GM21576 (cell line): ENCODE measurements around the gene APOL3.
"Not testable (repeated sequence)": the region's sequence is repeated elsewhere in the genome, so short reads cannot be mapped to it uniquely, and the experiment has no call there.

ENCODE experiments used
- ATAC-seq: cut with Tn5 transposase; IDR thresholded peaks from one replicate; pipeline ENCODE4 v1.9.1; 2021; ENCODE audit warnings: mild to moderate bottlenecking, moderate library complexity; ENCODE audit not compliant: unreplicated experiment

The APOL3 gene, protein sequence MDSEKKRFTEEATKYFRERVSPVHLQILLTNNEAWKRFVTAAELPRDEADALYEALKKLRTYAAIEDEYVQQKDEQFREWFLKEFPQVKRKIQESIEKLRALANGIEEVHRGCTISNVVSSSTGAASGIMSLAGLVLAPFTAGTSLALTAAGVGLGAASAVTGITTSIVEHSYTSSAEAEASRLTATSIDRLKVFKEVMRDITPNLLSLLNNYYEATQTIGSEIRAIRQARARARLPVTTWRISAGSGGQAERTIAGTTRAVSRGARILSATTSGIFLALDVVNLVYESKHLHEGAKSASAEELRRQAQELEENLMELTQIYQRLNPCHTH

DNA sequence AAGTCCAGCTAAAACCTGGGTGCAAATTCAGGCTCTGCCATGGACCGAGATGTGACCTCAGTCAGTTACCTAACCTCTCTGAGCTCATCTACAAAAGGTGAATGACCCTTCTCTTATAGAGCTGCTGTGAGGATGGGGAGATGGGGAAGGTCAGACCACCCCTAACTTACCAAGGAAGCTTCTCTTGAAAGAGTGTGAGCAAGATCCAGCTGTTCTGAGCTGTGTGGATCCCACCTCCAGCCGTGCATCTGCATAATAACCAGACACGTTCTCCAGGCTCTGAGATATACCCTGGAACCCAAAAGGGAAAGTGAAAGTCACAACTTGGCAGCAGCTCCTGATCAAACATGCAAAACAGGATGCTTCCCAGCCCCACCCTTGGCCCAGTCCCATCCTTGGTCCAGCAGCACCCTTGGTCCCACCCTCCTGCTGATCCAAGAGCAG, at the start of gene APOL3:
Gene APOL3, minus strand, starts transcription at position 257 of the 444 bp plus-strand sequence. CDS start 11,700 bp downstream, outside the sequence.
- ATAC-seq = peak; percentile 39

DNA sequence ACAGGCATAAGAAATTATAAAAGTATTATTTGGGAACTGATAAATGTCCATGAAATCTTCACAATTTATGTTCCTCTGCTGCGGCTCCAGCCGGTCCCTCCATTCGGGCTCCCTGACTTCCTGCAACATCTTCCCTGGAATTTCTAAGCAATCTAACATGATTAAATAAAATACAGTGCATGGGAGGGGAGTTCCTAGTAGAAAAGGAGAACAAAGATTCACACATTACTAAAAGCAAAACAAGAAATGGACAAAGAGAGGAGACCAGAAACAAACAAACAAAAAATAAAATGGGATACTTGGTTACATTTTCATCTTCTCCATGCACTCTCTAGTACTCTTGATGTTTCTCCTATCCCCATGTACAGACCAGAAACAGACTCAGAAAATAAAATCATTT, 49.7 kb upstream of the APOL3 start:
- no peak for ATAC-seq

DNA sequence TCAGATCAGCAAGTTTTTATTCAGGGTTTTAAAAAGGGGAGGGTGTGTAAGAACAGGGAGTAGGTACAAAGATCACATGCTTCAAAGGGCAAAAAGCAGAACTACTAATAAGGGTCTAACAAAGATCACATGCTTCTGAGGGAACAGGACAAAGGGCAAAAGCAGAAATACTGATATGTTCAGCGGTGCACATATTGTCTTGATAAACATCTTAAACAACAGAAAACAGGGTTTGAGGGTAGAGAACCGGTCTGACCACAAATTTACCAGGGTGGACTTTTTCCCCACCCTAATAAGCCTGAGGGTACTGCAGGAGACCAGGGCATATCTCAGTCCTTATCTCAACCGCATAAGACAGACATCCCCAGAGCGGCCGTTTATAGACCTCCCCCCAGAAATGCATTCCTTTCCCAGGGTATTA, 48.9 kb upstream of the APOL3 start:
- not testable (repeated sequence) for ATAC-seq

DNA sequence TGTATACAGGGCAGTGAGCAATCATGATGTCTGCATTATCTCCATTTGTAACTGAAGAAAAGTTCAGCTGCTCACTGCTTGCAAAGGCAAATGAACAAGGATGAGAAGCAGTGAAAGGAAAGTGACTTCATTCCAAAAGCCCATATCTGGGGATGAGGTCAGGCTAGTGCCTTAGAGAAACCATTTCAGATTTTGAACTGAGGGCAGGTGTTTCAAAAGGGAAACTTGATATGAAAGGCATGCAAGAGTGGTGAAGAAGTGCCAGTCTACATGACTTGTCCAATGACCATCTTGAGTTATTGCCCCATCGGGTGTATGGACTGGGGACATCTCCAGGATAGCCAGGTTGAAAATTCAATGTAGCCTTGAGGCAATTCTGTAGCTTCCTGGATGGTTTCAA, 48.4 kb upstream of the APOL3 start:
- ATAC-seq = no peak

DNA sequence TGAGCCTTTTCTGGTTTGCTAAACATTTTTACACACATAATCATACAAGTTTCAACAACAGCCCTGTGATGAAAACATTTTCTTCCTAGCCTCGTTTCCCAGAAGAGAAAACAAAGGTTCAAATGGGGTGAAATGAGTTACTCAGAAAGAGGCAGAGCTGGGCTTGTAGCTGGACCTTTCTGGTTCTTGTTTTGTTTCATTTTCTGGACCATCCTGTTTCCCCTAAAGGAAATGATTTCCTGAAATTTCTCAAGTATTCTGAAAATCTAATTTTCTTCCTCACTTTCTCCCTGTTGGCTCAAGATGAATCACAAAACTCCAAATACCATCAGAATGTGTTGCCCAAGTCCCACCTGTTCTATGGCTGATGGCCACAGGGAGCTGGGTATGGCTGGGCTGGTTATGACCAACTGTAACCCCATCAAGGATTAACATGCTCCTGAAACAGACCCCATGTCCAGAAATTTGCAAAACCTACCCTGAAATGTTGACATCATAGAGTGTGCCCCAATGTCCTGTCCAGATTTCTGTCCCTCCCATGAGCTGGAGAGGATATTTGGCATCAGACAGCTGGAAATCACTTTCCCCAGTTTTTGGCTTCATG, 47.7 kb upstream of the APOL3 start:
- no peak for ATAC-seq

DNA sequence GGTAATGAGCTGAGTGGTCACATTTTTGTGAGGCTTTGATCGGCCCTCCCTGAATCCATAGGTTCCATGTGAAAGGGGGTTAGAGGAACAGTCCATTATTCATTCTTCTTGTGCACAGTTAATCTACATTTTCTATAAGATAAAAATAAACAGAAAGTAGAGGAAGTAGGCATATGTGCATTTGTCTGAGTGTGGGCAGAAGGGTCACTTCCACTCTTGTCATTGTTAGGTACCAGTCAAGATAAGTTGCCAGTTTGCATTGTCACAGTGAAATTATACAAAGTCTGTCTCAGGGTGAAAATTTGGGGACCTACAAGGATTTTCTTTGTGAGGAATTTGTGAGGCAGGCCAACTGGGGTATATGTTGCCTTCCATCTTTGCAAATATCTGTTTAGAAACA, 45.7 kb upstream of the APOL3 start:
- ATAC-seq = no peak

DNA sequence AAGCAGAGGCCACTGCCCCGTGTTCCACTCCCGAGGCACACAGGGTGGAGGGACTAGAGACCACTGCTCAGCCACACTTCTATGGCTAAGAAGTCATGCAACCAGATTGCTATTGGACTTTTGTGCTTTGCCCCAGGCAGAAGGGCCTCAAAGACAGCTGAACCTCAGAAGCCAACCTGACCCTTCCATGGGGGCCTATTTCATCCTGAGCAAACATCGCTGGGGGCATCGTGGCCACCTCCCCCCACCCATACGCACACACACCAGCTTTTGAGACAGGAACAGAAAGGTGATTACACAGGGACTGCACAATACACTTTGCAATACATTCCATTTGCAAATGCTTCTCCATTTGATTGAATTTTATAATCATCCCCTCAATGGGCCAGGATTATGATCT, 45.0 kb upstream of the APOL3 start:
- not testable (repeated sequence) for ATAC-seq

DNA sequence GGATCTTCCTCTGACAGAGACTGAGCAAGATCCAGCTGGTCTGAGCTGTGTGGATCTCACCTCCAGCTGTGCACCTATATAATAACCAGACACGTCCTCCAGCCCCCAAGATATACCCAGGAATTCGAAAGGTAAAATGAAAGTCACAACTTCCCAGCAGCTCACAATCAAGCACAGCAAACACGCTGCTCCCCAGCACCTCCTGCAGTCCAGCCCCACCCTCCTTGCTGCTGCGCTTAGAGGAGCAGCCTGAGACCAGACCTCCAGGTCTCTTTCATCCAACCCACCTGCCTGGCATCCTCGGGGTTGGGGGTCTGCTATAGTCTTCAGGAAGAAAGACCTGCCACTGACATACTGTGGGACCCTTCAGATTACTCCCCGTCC, 44.1 kb upstream of the APOL3 start:
- ATAC-seq = no peak

DNA sequence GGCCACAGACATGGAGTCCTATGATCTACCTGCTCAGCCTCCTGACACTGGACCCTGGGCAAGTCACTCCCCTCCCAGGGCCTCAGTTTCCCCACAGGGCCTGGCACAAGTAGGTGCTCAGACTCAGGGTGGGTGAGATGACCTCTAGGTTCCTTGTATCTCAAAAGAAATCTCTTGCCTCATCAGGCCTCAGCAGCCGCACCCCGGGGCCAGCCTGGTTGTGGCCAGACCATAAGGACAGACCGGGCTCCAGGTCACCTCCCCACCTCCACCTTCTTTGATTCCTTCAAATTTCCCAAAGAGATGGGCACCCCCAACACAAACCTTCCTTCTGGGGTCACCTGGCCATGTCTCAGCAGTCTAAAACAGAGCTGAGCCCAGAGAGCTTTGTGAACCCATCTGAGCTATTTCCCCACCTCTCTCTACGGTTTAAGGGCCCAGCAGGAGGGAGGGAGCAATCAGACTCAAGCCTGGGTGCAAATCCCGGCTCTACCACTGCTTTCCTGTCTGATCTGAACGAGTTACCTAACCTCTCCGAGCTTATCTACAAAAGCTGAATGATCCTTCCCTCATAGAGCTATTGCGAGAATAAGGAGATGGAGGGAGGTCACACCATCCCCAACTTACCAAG, 43.6 kb upstream of the APOL3 start:
- no peak for ATAC-seq

DNA sequence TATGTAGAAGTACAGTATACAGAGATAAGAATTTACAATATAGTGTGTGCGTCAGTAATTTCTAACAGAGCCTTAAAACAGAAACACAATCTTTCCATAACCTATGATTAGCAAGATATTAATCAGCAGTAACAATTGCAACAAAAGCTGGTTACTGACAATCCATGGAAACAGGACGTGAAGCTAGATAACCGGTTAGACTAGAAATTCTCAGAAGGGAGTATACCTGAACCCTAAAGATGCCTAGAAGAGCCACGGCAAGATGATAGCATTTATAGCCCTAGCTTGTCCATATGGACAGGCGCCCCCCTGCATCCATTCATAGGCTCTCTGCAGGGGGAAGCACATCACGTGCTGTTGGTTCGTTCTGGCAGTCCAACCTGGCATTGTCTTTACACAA, 42.9 kb upstream of the APOL3 start:
- ATAC-seq = not testable (repeated sequence)

DNA sequence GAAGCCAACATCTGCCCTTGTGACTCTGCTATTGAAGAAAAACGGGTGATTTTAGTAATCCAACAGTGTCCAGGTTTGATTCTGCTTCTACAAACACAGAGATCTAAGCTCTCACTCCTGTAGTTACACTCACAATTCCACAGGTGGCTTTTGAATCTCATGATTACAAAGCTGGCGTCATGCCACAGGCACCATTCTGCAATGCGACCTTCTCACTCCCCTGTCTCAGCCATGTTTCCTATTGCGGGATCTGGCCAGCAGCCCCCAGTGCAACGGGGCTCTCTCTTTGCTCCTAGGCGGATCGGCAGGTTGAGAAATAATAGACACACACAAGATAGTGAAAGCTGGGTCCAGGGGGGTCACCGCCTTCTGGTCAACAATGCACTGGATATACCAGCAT, 42.4 kb upstream of the APOL3 start:
- not testable (repeated sequence) for ATAC-seq

DNA sequence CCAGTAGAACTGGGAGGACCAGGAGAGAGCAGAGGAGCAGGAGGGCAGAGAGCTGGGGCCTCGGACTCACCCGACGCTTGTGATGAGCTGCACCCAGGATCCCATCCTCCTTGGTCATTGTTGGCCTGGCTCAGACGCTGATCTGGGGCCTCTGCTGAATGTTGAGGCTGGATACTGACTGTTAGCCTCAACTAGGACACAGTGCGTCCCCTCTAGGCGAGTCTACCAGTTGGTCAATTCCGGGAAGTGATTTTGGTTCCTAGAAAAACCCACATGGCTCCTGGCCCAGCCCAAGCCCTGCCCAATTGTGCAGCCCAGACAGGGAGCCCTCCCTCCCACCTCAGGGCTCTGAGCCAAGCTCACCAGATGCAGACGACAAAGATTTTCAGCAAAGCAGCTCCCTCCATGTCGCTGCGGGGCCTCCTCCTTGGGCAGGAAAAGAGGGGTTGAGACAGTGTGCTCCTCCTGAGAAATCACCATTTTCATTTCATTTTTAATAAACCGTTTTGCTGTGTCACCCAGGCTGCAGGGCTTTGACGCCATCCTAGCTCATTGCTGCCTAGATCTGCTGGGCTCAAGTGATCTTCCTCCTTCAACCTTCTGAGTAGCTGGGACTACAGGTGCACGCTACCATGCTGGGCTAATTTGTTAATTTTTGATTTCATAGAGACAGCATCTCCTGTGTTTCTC, 41.2 kb upstream of the APOL3 start, which contains the start of gene APOL4:
Gene APOL4, minus strand, starts transcription at position 180 of the 690 bp plus-strand sequence. Its CDS starts 75 bp downstream, at position 105.
- ATAC-seq = no peak

DNA sequence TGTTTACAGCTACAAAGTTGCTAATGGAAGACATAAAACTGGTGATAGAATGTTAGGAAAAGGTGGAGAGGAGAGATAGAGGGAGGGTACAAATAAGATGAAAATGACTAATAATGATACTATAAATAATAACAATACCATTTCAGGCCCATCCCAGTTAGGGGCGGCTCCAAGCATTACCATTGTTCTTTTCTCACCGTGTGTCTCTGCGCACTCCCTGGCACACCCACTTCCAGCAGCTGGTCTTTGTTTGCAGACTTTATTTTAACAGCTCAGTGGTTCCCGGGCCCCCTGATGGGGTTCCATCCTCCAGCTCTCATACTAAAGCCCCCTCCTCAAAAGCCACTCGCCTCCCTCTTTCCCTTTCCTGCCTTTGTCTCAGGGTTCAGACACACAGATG, 40.5 kb upstream of the APOL3 start:
- ATAC-seq = not testable (repeated sequence)

DNA sequence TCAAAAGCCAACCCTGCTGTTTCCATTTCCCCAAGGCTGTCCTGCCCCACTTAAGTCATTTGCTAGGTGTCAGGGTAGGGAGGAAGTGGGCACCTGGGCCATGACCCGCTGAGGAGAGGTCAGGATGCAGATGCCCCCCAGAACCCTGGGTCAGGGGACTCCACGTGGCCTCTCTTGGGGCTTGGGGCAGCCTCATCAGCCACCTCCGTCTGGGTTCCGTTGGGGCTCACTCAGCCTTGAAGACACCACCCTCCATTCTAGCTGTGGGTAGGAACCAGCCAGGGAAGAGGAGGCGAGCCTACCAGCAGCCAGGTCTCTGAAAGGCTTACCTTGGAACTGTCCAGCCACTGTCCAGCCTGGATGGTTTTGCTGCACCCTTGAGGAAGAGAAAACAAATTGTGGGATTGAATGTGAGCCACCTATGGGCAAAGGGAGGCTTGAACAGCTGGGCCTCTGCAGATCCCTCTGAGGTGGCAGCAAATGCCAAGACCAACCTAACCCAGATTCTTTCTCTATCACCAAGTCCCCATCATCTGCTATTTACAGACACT, 38.5 kb upstream of the APOL3 start:
- ATAC-seq = no peak

DNA sequence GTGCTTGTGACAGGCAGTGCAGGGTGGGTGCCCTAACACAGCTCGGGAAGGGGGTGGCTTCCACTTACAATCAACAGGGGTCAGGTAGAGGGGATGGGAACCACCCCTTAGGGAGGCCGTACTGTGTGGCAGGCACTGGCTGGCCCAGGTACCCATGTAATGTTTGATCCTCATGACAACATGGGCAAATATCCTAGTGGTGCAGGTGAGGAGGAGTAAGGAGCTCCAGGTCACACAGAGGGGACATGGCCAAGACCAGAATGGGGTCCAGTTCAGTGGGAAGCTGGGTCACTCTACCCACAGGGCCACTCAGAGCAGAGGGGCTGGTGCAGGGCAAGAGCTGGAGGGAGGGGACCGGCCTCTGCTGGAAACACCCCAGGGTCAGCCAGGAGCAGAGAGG, 38.0 kb upstream of the APOL3 start:
- ATAC-seq = no peak

DNA sequence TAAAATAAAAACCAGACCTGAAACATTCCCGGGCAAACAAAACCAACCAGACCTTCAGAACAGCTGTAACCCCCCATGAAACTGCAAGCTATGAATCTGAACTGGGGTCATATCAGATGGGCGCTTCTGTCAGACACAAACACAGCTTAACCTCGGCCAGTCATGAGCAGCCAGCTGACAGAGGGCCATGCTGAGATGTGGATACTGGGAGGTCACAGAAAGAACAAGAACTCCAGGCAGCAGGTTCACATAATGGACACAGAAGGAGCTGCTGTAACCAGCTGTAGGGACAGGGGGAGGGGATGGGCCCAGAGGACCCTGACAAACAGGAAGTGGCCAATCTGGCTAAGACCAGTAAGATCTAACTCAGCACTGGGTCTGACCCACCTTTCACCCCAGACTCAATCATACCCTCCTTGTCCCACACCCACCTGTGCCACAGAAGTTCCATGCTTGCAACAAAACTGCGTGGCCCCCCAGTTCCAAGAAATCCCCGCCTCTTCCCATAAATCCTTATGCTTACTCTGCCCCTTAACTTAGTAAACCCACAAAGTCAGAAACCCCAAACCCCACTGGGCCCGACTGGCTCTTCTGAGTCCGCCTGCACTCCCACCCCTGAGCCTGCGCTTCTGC, 37.1 kb upstream of the APOL3 start:
- ATAC-seq = no peak

DNA sequence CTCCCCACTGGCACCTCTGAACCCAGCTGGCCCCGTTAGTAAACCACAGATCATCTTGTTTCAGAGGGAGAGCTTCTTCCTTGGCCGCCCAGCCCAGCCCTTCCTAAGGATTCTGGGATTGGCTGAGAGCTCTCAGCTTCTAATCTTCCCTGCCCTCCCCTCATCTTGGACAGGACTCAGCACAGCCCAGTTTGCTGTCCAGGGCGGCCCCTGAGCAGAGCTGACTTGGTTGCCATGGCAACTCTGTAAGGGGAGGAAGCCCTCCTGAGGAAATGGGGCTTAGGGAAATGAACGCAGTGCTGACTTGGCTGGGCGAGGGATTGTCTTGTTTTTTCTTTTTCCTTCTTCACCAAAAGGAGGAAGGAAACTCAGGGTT, 36.5 kb upstream of the APOL3 start:
- ATAC-seq = no peak

DNA sequence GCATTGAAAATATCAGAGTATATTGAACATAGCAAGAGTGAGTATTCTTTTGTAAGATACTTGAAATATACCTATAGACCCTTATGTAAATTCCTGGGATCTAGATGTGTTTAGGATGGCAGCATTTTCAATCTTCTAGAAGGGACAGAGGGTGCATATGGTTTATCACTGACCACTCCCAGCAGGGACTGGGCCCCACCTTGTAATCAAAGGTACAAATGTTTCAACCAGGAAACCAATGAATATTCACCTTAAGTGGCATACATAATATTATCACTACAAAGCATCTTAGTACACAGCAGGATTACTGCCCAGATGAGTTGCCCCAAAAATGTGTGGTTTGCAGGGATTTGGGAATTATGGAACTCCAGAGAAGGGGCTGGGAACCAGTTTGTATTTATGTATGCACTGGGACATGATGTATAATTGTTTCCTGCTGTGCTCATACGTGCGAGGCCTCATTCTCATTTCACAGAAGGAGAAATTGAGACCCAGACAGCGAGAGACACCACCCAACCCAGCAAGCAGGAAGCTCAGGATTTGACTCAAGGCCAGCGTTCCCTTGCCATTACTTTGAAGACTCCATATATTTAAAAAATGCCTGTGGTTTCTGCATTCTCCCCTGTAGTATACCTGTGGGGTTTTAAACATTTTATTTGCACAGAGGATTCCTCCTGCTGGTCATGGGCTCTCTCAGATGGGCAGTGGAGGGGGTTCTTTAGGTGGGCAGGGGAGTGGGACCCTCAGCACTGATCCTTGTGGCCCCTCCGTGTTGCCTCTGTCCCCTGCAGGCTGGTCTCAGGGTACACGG, 35.9 kb upstream of the APOL3 start:
- ATAC-seq = no peak

DNA sequence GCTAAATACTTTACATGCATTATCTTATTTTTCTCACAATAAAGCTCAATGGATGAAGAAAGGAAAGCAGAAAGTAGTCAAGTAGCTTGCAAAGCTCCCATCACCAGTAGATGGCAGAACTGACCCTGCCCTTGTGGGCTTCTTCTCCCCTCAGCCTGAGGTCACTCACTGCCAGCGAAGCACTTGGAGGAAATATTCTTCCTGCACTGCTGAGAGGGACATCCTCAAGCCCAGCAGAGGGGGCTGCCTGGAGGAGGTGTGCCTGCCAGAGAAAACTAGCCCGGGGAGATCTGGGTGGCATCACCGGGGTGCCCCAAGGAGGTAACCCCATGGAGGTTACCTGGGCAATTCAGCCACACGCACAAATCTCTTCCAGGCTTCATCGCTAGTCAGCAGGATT, 34.4 kb upstream of the APOL3 start:
- ATAC-seq = no peak

DNA sequence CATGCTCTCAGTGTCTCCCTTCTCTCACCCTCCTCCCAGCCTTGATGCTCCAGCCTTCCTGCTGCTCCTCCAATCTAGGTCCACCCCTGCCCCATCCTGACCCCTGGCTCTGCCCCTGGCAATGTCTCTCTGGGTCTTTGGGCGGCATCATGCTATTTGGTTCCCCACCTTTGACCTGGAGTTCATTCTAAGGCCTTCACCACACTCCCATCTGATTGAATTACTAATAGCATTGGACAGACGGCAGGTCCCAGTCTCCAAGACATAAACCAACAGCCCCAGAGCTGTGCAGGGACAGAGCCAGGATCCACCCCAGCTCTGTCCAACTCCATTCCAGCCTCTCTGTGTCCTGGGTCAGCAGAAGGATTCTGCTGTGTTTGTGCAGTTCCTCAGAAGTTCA, 33.8 kb upstream of the APOL3 start:
- ATAC-seq = no peak
